NCI-H187 (cell line): ENCODE data around the gene NAPB.
A peak's percentile ranks its signal among the peaks of the same experiment; 100 is the strongest.
"Not testable (repeated sequence)": the region's sequence is repeated elsewhere in the genome, so short reads cannot be mapped to it uniquely, and the experiment has no call there.

Source experiments
- DNase-seq, 2 experiments: peaks; one replicate each; lab custom pipeline; 2025; lab: John Stamatoyannopoulos, UW

The NAPB gene

DNA sequence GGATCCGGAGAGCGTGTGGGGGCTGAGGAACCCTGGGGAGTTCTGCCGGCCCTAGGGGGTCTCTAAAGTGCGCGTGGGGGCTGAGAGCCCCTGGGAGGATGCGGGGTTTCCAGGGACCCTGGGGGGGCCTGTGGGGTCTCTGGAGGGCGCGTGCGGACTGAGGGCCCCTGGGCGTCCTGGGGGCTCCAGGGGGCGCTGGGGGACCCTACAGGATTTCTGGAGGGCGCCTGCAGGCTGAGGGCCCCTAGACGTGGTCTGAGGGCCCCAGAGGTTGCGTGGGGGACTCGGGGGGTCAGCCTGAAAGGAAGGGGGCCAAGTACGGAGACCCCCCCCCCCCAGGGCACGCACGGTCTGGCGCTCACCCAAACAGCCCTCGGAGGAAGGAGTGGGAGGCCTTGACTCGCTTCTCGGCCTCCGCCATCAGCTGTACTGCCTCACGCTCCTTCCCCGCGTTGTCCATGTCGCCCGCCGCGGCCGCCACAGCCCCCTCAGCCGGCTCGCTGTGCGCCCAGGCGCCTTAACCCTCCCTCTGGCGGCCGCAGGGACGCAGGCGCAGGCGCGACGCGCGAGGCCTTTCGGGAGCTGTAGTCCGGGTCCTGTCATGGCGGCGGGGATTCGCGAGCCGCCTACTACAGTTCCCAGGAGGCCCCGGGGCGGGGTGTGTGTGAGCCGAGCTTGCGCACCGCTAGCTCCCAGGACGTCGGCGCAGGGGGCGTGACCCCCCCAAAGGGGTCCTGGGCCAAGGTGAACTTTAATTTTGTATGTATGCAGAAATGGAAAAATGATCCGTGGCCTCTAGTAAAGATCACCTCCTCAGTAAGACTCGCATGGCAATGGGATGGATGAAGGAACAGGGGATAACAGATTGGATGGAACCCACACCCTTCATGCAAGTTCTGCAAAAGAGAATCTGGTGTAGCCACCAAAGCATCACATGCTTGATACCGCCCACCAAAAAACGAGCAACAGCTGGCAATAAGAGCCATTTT, at the start of gene NAPB:
Gene NAPB, minus strand, starts transcription at position 546 of the 989 bp plus-strand sequence. Its CDS starts 86 bp downstream, at position 460.
- peak; percentile 28 to 77 for DNase-seq

DNA sequence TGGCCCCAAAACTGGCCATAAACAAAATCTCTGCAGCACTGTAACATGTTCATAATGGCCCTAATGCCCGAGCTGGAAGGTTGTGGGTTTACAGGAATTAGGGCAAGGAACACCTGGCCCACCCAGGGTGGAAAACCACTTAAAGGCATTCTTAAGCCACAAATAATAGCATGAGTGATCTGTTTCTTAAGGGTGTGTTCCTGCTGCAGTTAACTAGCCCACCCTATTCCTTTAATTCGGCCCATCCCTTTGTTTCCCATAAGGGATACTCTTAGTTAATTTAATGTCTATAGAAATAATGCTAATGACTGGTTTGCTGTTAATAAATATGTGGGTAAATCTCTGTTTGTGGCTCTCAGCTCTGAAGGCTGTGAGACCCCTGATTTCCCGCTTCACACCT, 45.7 kb upstream of the NAPB start:
- not testable (repeated sequence) for DNase-seq

DNA sequence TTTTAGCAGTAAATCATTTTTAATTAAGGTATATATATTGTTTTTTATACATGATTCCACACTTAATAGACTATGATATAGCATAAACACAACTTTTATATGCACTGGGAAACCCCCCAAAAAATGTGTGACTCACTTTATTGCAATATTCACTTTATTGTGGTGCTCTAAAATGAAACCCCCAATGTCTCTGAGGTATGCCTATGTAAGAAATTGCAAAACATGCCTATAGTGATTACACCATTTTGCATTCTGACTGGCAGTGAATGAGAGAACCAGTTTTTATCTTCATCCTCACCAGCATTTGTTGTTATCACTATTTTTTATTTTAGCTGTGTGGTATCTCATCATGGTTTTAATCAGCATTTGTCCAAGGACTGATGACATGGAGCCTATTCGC, 39.9 kb upstream of the NAPB start:
- DNase-seq, result no peak

DNA sequence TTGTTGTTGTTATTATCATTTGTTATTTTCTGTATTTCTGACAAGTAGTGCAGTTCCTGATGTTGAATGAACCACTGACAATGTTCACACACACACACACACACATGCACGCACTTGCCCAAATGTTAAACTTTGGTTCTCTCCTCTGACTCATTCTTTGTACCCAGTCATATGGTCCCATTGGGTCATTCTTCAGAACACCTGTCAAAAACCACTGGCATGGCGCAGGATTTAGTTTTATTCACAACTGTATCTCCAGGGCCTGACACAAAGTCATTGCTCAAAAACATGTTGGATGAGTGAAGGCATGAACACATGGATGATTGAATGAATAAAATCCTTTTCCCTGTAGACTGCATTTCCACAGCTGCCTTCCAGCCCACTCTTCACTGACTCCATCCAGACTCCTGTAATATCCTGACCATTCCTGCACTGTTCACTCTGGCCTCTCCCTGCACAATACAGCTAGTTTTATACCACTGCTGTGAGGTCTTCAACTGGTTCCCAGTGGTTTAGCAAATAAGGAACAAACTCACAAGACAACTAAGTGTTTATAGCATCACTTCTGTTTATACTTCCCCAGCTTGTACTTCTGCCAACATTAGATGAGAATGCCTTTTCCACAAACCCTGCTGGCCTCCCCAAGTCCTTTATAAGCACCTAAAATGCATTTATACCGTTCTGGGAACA, 38.3 kb upstream of the NAPB start:
- DNase-seq, result no peak

DNA sequence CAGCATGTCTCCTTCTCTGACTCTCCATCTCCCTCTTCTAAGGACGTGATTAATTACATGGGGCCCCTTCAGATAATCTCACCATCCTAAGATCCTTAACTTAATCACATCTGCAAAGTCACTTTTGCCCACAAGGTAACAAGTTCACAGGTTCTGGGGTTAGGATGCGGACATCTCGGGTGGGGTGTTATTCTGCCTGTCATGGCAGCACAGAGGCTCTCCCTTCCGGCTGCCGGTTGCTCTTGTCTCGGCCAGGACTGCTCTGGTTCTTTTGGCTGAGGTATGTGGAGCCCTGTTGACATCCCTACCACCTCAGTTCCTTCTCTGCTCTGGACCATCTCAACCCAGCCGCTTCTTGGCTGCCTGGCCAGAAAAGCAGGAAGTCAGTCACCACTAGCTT, 35.6 kb upstream of the NAPB start:
- DNase-seq, result no peak

DNA sequence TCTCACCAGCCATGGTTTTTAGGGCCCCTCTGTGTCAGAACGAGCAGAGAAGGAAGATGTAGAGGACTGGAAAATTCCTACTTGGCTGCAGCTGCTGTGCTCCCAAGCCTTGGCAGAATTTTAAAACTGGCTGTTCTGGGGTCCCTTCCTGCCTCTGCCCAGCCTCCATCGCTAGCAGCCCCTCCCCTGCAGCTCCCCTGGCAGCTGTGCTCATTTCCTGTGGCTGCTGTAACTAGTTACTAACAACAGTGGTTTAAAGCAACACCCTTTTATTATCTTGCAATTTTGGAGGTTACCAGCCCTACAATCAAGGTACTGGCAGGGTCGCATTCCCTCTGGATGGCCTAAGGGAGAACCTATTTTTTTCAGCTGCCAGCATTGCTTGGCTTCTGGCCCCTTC, 35.1 kb upstream of the NAPB start:
- DNase-seq, result no peak

DNA sequence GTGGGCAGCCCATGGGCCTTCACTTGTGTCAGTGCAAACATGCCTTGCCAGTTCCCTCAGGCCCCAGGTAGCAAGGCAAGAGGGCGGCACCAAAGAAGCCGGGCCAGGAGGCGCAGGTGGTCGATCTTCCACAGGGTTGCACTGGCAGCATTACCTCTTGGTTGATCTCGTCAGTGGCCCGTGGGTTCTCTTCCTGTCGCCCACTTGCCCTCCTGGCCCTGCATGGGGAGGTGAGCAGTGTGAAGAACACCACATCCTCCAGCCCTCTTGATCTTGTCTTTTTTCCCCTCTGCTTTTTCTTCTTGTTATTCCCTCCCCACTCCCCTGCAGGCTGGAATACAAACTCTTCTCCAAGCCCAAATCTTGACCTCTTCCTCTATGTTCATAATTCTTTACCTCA, 34.4 kb upstream of the NAPB start:
- no peak for DNase-seq

DNA sequence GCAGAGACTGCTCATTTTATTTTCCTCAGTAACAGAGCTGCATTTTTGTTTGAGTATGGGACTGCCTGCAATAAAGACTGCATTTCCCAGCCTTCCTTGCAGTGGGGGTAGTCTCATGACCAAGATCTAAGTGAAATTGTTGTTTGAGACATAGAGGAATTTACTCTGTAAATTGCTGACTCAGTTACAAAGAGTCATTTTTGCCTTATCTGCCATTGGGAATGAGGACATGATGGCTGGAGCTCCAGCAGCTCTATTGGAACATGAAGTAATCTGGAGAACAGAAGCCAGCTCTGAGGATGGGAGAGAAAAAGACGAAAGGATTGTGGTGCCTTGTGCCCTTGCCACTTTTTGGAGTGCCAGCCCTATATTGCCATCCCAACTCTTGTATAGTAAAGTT, 33.5 kb upstream of the NAPB start:
- DNase-seq, result no peak

DNA sequence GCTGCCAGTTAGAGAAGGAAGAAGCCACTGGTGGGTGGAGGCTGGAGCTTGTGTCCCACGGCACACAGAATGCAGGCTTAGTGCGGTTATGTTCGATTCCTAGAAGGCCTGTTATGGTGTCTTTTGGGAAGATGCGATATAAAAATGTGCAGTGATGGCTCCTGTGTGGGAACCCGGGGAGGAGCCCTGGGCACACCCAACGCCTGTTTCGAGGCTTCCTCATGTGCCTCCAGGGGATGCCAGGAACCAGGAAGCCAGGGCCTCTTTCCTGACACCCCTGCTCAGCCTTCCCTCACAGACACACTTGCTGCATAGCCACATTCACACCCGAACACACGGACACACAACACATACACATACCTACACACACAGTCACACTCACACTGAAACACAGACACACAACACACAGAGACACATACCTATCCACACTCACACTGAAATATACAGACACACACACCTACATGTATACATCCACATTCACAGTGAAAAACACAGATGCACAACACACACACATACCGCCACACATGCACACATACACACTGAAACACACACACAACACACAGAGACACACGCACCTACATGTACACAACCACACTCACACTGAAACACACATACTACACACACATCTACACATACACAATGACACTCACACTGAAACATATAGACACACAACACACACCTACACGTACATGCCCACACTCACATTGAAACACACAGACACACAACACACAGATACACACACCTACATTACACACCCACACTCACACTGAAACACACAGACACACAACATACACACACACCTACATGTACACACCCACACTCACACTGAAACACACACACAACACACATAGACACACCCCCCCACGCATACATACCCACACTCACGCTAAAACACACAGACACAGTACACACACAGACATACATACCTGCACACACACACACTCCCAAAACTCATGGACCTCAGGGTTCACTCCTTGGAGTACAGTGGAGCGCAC, 32.6 kb upstream of the NAPB start:
- no peak for DNase-seq

DNA sequence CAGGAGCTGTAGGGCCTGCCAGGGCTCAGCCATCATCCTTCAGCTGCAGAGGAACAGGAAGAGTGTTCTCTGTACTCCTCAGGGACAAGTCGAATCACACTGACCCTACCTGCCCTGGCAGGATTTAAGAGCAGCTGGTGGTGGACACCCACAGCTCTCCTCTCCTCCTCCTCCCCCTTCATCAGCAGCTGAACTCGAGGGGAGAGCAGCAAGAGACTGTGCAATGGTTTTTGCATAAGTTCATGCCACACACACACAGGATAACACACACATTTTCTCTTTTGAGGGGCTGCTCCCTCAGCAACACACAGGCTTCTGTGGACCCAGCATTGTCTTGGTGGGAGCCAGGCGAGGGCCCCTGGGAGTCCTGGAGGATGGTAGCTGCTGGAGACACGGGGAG, 31.5 kb upstream of the NAPB start, which contains the start of gene CST11:
Gene CST11, minus strand, starts transcription at position 101 of the 400 bp plus-strand sequence. Its CDS starts 65 bp downstream, at position 36.
- DNase-seq, result no peak

DNA sequence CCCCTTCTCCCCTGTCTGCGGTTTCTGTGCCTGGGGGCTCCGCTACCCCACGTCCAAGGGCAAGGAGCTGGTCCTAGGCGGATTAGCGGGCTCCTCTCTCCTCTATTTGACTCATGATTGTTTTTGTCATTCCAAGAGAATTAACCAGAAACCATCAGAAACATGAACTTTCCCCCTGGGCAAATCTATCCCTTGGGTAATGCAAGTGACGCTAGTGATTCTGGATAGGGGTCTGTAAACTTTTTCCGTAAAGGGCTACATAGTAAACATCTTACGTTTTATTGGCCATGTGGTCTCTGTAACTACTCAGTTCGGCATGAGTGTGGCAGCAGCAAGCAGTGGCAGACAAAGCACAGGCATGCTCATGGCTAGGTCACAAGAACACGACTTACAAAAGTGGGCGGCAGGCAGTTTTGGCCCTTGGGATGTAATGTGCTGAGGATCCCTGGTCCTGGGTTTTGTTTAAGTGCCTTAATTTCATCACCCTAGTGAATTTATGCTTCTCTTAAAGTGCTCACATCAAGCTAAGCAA, 30.7 kb upstream of the NAPB start:
- DNase-seq, result no peak

DNA sequence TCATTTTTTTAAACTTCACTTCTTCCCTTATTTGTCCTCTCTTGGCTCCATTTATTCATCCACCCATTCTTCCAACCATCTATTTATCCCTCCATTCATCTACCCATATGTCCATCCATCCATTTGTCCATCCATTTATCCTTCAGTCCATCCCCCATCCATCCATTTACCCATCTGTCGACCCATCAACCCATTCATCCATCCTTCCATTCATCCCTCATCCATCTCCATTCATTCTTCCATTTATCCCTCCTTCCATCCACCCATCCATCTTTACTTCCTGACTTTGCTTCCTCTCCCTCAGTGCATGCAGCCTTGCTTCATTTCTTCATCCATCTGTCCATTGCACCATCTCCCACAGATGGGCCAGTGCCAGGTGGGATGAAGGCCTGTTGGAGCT, 29.6 kb upstream of the NAPB start:
- DNase-seq, result no peak

DNA sequence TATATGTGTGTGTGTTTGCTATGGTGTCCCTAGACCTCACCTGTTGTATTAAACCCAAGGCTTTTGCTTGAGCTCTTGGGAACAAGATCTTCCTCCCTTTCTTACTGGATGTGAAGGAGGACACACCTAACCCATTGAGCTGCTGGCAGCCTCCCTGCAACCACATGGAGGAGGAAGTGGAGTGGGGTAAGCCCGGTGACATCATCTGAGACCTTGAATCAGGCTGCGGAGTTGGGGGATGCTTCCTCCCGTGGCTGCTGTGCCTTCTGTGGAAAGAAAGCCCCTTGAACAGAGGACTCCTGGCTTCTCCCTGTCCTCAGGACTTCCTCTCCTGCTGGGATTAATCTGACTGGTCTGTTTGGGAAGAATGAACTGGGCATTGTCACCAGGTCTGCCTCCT, 28.1 kb upstream of the NAPB start:
- DNase-seq, result no peak

DNA sequence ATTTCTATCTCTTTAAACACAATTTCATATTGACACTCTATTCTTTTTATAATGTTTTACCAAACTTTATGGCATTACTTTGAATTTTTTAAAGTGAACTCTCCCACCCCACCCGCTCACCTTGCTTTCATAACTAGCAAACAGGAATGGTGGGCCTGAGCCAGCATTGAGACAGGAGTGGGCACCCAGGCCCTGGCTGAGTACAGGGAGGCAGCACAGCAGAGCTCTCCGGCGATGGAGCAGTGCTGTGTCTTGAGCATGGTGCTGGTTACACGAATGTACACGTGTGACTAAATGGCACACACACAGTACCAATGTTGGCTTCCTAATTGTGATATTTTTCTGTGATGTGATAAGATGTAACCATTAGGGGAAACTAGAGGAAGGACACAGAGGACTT, 26.9 kb upstream of the NAPB start:
- no peak for DNase-seq

DNA sequence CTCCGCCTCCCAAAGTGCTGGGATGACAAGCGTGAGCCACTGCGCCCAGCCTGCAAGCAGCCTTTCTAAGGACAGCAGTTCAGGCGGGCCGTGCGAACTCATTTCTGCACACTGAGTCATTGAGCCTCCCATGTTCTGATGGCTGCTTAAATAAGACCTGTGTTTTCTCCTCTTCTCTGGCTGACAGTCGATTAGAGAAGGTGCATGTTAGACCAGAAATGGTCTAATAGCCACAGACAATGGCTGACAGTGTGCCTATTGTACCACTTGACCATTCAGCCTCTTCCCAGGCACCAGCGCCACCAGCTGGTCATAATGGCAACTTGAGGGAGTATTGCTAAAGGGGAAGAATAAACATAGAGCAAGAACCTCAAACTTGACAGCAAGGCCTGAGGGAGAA, 25.2 kb upstream of the NAPB start:
- DNase-seq, result no peak

DNA sequence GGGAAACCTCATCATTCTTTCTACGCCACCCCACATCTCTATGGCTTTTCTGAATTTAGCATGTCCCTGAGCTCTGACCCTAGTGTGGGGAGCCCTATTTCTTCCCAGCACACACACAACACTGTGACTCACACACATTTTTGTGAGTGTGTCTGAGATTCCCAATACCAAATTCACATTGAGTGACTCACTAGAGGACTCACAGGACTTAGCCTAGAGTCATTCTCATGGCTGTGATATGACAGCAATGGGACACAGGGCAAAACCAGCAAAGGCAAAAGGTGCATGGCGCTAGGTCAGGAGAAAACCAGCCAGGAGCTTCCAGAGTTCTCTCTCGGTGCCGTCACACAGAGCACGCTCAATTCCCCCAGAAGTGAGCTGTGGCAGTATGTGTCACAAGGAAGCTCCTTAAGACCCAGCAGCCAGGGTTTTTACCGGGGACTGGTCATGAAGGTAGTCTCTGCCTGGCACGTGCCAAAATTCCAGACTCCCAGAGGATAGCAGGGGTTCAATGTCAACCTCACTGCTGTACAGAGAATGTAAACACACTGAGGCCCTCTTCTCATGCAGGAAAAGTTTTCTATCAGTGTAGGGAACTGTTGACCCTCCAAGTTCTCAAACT, 24.4 kb upstream of the NAPB start:
- no peak for DNase-seq

DNA sequence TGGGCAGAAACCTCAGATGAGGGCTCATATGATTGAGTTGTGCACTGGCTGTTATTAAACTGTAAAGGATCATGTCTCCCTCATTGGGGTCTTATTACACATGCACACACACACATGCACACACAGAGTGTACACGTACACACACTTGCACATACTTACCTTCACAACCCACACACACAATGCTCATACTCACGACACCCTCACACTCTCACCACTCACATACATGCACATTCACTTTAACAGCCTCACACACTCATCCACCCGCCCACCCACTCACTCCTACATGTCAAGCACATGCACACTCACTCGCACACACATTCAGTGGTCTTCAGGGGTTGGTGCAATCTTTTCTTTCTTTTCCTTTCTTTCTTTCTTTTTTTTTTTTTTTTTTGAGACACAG, 23.6 kb upstream of the NAPB start:
- DNase-seq, result no peak

DNA sequence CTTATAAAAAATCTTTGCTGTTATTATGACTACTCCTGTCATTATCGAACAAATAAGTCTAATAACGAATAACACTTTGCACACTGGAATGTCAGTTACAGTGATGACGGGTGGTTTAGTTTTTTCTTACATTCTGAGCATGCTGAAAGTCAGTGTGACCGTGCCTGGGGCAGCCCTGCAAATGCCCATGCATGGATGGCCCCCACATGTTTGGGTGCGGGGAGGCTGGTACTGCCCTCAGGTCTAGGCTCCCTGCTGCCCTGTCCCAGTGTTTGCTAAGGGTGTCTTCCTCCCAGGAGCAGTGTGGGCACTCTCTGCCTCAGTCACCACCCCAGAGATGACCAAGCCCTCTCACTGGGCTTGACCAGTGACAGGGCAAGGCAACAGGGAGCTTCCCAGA, 21.1 kb upstream of the NAPB start:
- no peak for DNase-seq

DNA sequence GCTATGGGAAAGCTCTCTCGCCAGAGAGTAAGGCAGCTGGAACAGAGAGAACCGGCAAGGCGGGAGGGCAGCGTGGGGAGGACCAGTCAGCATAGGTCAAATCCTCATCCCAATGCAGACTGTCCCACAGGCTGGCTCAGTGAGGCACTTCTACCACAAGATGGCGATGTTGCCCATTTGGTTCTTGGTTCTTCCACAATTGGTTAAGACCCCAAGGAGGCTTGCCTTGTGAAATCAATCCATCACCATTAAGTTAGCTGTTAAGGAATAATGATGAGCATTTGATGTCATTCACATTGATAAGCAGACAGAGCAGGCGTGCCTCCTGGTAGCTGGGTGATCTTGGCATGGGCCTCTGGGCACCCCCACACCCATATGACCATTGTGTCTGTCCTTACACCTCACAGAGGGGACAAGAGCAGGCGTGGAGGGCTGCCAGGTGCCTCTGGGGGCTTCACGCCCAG, 20.6 kb upstream of the NAPB start:
- no peak for DNase-seq

DNA sequence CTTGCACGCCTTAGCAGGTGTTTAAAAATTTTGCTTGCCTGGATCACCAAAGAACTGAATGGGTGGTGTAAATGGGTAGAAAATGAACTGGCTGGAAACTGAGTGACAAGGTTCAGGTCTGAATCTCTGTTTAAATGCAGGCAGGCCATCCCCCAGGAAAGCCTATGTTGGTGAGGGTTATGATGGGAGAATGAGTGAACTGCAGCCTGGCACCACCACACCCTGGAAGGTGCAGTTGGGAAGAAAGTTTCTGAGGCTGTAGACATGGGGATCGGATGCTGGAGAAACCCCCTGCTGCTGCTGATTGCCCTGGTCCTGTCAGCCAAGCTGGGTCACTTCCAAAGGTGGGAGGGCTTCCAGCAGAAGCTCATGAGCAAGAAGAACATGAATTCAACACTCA, 18.7 kb upstream of the NAPB start:
- DNase-seq, result no peak

DNA sequence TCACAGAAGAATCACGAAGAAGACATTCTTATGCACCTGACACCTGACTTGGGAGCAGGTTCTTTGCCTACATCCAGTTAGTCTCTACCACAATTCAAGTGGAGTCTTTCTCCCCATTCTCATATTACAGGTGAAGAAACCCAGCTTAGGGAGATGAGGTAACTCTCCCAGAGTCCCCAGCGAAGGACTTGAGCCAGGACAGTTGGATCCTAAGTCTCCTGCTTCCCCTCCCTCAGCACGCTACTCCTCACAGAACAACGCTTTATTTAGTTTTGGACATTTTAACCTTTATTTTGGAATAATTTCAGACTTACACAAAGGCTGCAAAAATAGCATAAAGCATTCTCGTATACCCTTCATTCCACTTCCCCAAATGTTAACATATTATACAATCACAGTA, 17.4 kb upstream of the NAPB start:
- no peak for DNase-seq
